Common myeloid progenitor, CD34-positive (primary cell): ENCODE measurements around the gene MTMR10.

Source experiments
- CTCF ChIA-PET: fragments of 350-600 bp; sonication (Branson Sonifier 250); formaldehyde crosslinking; loops from one replicate; lab custom pipeline; 2021; ENCODE audit warnings: antibody characterized with exemption; lab: Charles Lee
- POLR2A ChIA-PET: fragments of 350-600 bp; sonication (Branson Sonifier 250); formaldehyde crosslinking; loops from one replicate; lab custom pipeline; 2021; ENCODE audit warnings: antibody characterized with exemption; lab: Charles Lee
- DNase-seq, 3 donors: peaks; one replicate each; pipeline versions ENCODE4 v3.0.0 to v3.0.0-alpha.2; 2013
- H3K27ac ChIP-seq, 2 experiments: 1 replicate in 1 of 2; 2 replicates in 1 of 2; pipeline ENCODE4 v1.7.0; 2013; ENCODE audit warnings: inconsistent platforms in 2 of 2, low read length in 2 of 2, mild to moderate bottlenecking in 2 of 2, low read depth in 1 of 2, moderate library complexity in 1 of 2; ENCODE audit not compliant: severe bottlenecking in 2 of 2, insufficient read depth in 1 of 2, poor library complexity in 1 of 2
- H3K27me3 ChIP-seq, 5 experiments: replicated peaks in 2 of 5; 1 replicate in 3 of 5; 2 replicates in 2 of 5; pipeline versions ENCODE4 v1.6.1 to v1.7.0; 2013; ENCODE audit warnings: low read length in 4 of 5, mild to moderate bottlenecking in 2 of 5, moderate library complexity in 2 of 5, inconsistent platforms in 1 of 5; ENCODE audit not compliant: insufficient read depth in 5 of 5, control insufficient read depth in 4 of 5
- H3K36me3 ChIP-seq, 4 experiments: 1 replicate in 2 of 4; 2 replicates in 2 of 4; pipeline versions ENCODE4 v1.6.1 to v1.7.0; 2013; ENCODE audit warnings: low read length in 3 of 4, control low read depth in 1 of 4, mild to moderate bottlenecking in 1 of 4; ENCODE audit not compliant: control insufficient read depth in 4 of 4, insufficient read depth in 4 of 4
- H3K4me1 ChIP-seq, 4 experiments: 1 replicate in 3 of 4; 2 replicates in 1 of 4; pipeline versions ENCODE4 v1.6.1 to v1.7.1; 2013; ENCODE audit warnings: low read length in 3 of 4, mild to moderate bottlenecking in 3 of 4, control low read depth in 1 of 4, inconsistent platforms in 1 of 4, moderate library complexity in 1 of 4; ENCODE audit not compliant: control insufficient read depth in 4 of 4, insufficient read depth in 4 of 4; ENCODE audit errors: control extremely low read depth in 1 of 4
- H3K4me3 ChIP-seq, 7 experiments: 1 replicate in 4 of 7; 2 replicates in 3 of 7; pipeline versions ENCODE4 v1.5.1 to v1.7.0; 2013; ENCODE audit warnings: mild to moderate bottlenecking in 7 of 7, low read length in 6 of 7, moderate library complexity in 6 of 7, inconsistent platforms in 2 of 7, low read depth in 2 of 7, control low read depth in 1 of 7; ENCODE audit not compliant: insufficient read depth in 4 of 7, control insufficient read depth in 1 of 7; ENCODE audit errors: extremely low read depth in 1 of 7
- H3K9me3 ChIP-seq, 5 experiments: 1 replicate in 4 of 5; 2 replicates in 1 of 5; pipeline versions ENCODE4 v1.6.1 to v1.7.1; 2013; ENCODE audit warnings: low read length in 4 of 5, mild to moderate bottlenecking in 2 of 5, inconsistent platforms in 1 of 5, low read depth in 1 of 5, moderate library complexity in 1 of 5; ENCODE audit not compliant: control insufficient read depth in 4 of 5, insufficient read depth in 2 of 5; ENCODE audit errors: control extremely low read depth in 1 of 5
- WGBS: methylation state at CpG from one replicate; pipeline ENCODE4 v1.1.5; 2013; ENCODE audit not compliant: insufficient coverage; 5-methylcytosine and 5-hydroxymethylcytosine counted together

The MTMR10 gene

DNA sequence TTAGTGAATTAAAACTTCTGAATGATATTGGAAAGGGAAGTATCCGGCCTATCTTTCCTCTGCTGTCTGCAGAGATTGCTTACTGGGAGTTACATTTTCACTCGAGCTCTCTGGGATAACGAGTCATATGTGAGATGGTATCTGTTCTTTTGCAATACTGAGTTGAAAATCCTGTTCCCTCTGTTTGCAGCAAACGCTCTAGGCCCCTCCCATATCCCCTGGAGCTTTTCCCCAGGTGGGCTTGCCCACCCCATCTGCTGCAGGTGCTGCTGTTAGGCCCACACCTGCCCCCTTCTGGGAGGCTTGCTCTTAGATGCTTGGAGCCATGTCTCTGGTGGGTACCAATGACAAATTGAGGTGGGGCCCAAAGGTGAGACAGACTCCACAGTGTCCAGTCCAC lies 42.7 kb upstream of the MTMR10 start:
- no peak overlapping the region for H3K4me3 ChIP-seq
- ChIA-PET CTCF (no interaction called here), POLR2A (no interaction called here)
- no peak overlapping the region for H3K27ac ChIP-seq
- H3K36me3 ChIP-seq: no peaks in the 10 kb centered on the region
- WGBS: 88% methylated on average over 4 of the region's 4 CpGs
- no peak for DNase-seq
- peaks cover 0 to 1% (median 0%) of the 10 kb centered on the region in 5 experiments for H3K27me3 ChIP-seq
- no peaks in the 10 kb centered on the region for H3K4me1 ChIP-seq
- no peaks in the 10 kb centered on the region for H3K9me3 ChIP-seq

DNA sequence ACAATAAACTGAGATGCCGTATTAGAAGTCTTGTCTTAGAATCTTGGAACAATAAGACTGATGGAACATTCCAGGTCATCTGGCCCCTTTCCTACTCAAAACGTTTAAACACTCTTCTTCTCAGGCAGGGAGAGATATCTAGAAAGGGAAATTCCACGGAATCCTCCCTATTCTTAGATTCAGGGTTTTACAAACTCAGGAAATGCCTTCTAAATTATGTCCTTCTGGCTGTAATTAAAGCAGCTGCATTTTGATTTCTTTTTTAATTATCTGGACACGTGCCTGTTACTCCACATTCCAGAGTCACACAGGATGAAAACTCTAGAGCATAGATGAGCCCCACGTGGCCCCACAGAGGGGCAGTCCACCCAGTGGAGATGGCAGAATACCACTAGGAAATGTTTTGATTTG lies 41.5 kb upstream of the MTMR10 start:
- DNase-seq: no peak
- WGBS: 83% methylated on average over 4 of the region's 5 CpGs
- Histone ChIP-seq H3K4me1 (peaks cover 0 to 6% (median 0%) of the 10 kb centered on the region in 4 experiments), H3K9me3 (no peaks in the 10 kb centered on the region), H3K27ac (no peak overlapping the region), H3K27me3 (peaks cover 0 to 2% (median 0%) of the 10 kb centered on the region in 5 experiments), H3K36me3 (no peaks in the 10 kb centered on the region), H3K4me3 (no peak overlapping the region)
- ChIA-PET CTCF (no interaction called here), POLR2A (no interaction called here)

DNA sequence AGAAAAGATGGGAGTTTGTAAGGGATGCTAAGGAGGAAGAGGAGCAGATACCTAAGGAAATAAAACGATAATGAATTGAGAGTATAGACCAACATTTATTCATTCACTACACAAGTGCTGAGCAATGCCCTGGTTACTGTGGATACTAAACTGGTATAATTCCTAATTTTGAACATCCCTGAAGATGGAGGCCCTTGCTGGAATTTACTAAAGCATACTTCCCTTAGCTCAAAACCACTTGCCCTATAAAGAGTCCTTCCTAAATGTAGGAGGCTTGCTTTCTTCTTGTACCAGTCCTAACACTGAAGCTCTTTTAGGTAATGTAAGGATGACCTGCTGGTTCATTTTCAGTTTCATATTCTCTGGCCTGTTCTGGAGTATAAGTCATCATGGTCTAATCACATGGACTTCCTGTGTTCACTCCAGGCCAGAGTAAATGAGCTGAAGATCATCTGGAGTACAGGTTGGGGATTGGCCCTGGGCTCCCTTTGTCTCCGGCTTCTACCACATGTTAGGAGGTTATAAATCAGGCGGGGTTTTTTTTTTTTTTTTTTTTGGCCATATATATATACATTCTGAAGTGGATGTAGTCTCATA lies 40.1 kb upstream of the MTMR10 start:
- POLR2A ChIA-PET: interaction anchor here (0.6 kb wide), 1 partner anchor 81 kb away, joined by 3 read pairs; no protein-coding TSS in a partner anchor
- peaks cover 0 to 19% (median 4%) of the 10 kb centered on the region in 4 experiments for H3K4me1 ChIP-seq
- CTCF ChIA-PET: interaction anchor here (0.6 to 1.3 kb wide), 2 partner anchors 9 to 29 kb away, joined by 4 to 5 read pairs; no protein-coding TSS in a partner anchor
- H3K4me3 ChIP-seq: no peak overlapping the region
- peaks cover 0 to 2% (median 0%) of the 10 kb centered on the region in 5 experiments for H3K27me3 ChIP-seq
- no CpG with 5 or more reads among the region's 3 CpGs for WGBS
- no peaks in the 10 kb centered on the region for H3K9me3 ChIP-seq
- H3K27ac ChIP-seq: no peak overlapping the region
- no peaks in the 10 kb centered on the region for H3K36me3 ChIP-seq
- DNase-seq: peak in 2 of 3 donors; percentile 18 to 32

DNA sequence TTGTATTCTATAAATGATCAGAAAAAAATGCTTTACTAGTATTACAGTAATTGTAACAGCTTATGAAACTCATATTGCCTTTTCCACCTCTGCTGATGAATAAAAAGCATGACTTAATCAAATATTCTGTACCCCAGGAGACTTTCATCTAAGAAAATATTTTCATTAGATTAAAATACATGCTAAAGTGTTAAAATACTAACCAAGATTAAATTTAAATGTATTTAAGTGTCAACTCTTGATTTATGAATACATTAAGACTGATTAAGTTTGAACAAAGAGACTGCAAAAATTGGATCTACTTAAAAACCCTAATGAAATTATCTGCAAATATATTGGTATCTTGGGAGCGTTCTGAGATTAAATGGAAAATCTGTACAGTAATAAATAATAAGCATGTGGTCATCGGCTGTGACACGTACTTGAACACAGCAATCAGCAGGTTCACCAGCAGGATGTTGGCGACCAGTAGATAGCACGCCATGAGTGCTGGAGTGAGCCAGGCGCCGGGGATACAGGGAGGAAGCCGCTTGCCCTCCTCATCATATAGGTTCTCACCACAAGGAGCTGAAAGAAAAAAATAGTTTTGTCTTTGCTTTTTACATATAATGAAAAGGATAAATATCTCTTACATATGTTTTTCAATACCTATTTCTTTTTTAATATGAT lies 36.6 kb upstream of the MTMR10 start:
- no peaks in the 10 kb centered on the region for H3K36me3 ChIP-seq
- no peaks in the 10 kb centered on the region for H3K9me3 ChIP-seq
- H3K27ac ChIP-seq: no peak overlapping the region
- H3K27me3 ChIP-seq: peaks cover 0 to 5% (median 0%) of the 10 kb centered on the region in 5 experiments
- 4% methylated on average over 3 of the region's 8 CpGs for WGBS
- ChIA-PET POLR2A (interaction anchor here (0.7 to 1.2 kb wide), 2 partner anchors 24 to 63 kb away, joined by 3 read pairs; no protein-coding TSS in a partner anchor), CTCF (interaction anchor here (1.6 kb wide), 1 partner anchor 9 kb away, joined by 6 read pairs; no protein-coding TSS in a partner anchor)
- H3K4me3 ChIP-seq: no peak overlapping the region
- peak; percentile 80 to 92 (median 83) for DNase-seq
- H3K4me1 ChIP-seq: peaks cover 0 to 19% (median 4%) of the 10 kb centered on the region in 4 experiments

DNA sequence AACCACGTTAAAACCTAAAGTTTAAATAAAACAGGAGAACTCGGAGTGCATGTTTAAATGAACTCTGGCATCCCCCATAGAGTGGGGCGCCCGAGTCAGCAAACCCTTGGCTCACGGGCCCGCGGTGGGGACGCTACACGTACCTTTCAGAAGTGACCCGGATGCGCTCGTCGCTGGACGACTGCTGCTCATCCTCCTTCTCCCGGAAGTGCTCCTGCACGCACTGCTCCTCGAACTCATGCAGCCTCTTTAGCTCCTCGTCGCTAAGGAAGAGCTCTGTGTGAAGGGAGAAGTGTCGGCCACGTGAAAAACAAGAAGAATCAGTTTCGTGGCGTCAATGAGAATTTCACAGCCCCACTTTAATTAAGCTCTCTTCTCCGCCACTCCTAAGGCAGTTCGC lies 34.6 kb upstream of the MTMR10 start:
- no peak overlapping the region for H3K4me3 ChIP-seq
- peaks cover 0 to 5% (median 0%) of the 10 kb centered on the region in 5 experiments for H3K27me3 ChIP-seq
- no peaks in the 10 kb centered on the region for H3K9me3 ChIP-seq
- CTCF ChIA-PET: no interaction called here
- 97% methylated on average over 23 of the region's 25 CpGs for WGBS
- H3K36me3 ChIP-seq: no peaks in the 10 kb centered on the region
- peaks cover 0 to 19% (median 4%) of the 10 kb centered on the region in 4 experiments for H3K4me1 ChIP-seq
- H3K27ac ChIP-seq: no peak overlapping the region
- POLR2A ChIA-PET: no interaction called here
- DNase-seq: no peak

DNA sequence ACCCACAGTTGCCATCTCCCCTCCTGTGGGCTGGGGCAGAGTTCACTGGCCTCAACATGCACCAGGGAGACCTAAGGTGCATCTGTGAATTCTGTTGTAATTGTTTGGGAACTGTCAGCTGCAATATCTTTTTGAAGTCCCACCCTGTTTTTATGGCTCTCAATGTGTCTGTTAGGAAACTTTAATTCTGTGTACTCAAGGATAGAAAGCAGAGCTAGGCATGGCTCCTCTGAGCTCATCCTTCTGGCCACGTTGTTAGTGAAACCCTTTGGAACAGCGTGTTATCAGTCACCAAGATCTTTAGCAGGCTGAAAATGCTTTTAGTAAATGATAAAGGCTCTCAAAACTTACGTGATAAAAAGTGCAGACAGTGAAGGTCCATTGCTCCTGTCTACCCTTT lies 33.6 kb upstream of the MTMR10 start:
- 54% methylated on average over 3 of the region's 3 CpGs for WGBS
- ChIA-PET CTCF (interaction anchor here (1.1 kb wide), 1 partner anchor 21 kb away, joined by 3 read pairs; no protein-coding TSS in a partner anchor), POLR2A (no interaction called here)
- no peaks in the 10 kb centered on the region for H3K9me3 ChIP-seq
- peaks cover 0 to 19% (median 4%) of the 10 kb centered on the region in 4 experiments for H3K4me1 ChIP-seq
- H3K4me3 ChIP-seq: no peak overlapping the region
- H3K36me3 ChIP-seq: no peaks in the 10 kb centered on the region
- H3K27me3 ChIP-seq: peaks cover 0 to 5% (median 0%) of the 10 kb centered on the region in 5 experiments
- H3K27ac ChIP-seq: no peak overlapping the region
- DNase-seq: no peak

DNA sequence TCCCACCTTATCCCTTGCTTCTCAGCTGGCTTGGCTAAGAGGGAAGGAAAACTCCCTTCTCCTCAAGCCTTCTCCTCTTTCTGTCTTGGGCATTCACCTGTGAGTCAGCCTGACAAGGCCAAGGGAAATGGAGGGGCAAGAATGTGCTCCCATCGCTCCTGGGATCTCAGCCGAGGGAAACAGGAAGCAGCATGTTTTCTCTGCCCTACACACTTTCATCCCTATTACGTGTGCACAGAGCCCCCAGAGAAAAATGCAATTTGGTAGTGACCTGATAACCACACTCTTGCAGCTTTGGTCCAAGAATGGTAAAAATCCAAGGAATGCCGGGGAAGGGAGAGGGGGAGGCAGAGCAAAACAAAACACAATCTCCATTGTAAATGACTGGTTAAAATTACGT lies 32.9 kb upstream of the MTMR10 start:
- CTCF ChIA-PET: interaction anchor here (1.1 kb wide), 1 partner anchor 21 kb away, joined by 3 read pairs; no protein-coding TSS in a partner anchor
- Histone ChIP-seq H3K4me3 (no peak overlapping the region), H3K27me3 (peaks cover 0 to 5% (median 0%) of the 10 kb centered on the region in 5 experiments), H3K36me3 (no peaks in the 10 kb centered on the region), H3K9me3 (no peaks in the 10 kb centered on the region), H3K27ac (no peak overlapping the region), H3K4me1 (peaks cover 0 to 19% (median 4%) of the 10 kb centered on the region in 4 experiments)
- no peak for DNase-seq
- POLR2A ChIA-PET: interaction anchor here (0.9 kb wide), 1 partner anchor 24 kb away, joined by 3 read pairs; no protein-coding TSS in a partner anchor
- WGBS: no CpG with 5 or more reads among the region's 5 CpGs
